ENCODE results near the gene MEAF6.
A peak's percentile ranks its signal among the peaks of the same experiment; 100 is the strongest.

The MEAF6 gene

DNA sequence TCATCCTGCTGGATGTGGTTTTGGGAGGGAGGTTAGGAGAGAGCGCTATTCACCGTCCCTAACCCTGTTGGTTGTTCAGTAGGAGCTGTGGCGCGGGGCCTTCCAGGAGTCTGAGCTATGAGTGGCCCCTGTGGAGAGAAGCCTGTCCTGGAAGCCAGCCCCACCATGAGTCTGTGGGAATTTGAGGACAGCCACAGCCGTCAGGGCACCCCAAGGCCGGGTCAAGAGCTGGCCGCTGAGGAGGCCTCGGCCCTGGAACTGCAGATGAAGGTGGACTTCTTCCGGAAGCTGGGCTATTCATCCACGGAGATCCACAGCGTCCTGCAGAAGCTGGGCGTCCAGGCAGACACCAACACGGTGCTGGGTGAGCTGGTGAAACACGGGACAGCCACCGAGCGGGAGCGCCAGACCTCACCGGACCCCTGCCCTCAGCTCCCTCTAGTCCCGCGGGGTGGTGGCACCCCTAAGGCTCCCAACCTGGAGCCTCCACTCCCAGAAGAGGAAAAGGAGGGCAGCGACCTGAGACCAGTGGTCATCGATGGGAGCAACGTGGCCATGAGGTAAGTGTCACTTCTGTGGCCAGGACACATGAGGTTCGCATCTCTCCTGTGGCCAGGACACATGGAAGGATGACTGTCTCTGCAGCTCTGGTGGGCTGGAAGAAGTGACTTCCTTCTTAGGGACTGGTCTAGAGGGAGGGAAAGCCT is 39.0 kb downstream of the MEAF6 start:
- Mint-ChIP-seq H3K4me1 (ENCODE audit: low read depth) (peaks cover 54% of the 10 kb centered on the region), H3K27me3 (no peaks in the 10 kb centered on the region), H3K27ac (peak overlapping the region; percentile 99), H3K36me3 (ENCODE audit: low read depth) (peaks cover 58% of the 10 kb centered on the region), H3K4me3 (peak overlapping the region; percentile 97), H3K9me3 (no peaks in the 10 kb centered on the region)
- peak; percentile 44 for DNase-seq

- Mint-ChIP-seq H3K4me1 (ENCODE audit: low read depth) (peaks cover 49% of the 10 kb centered on the region), H3K27me3 (no peaks in the 10 kb centered on the region), H3K36me3 (ENCODE audit: low read depth) (peaks cover 51% of the 10 kb centered on the region), H3K4me3 (peak overlapping the region; percentile 97), H3K27ac (peak overlapping the region; percentile 99), H3K9me3 (no peaks in the 10 kb centered on the region)
- DNase-seq: no peak
These were observed 39.7 kb downstream of the MEAF6 start for GRCh38 chr1:37474697-37475379.

- H3K4me3 Mint-ChIP-seq: peak within 1 kb of the TSS; percentile 97
- peaks cover 44% of the 10 kb centered on the region for H3K36me3 Mint-ChIP-seq (ENCODE audit: low read depth)
- peak within 1 kb of the TSS; percentile 99 for H3K27ac Mint-ChIP-seq
- no peaks in the 10 kb centered on the region for H3K9me3 Mint-ChIP-seq
- no peaks in the 10 kb centered on the region for H3K27me3 Mint-ChIP-seq
- H3K4me1 Mint-ChIP-seq (ENCODE audit: low read depth): peaks cover 51% of the 10 kb centered on the region
- peak; percentile 94 for DNase-seq
These were observed 40.4 kb downstream of the MEAF6 start, which contains the start of gene ZC3H12A for GRCh38 chr1:37474046-37474696. Gene ZC3H12A, plus strand, starts transcription at chr1:37474580. Its CDS starts 917 bp downstream, at chr1:37475497.

DNA sequence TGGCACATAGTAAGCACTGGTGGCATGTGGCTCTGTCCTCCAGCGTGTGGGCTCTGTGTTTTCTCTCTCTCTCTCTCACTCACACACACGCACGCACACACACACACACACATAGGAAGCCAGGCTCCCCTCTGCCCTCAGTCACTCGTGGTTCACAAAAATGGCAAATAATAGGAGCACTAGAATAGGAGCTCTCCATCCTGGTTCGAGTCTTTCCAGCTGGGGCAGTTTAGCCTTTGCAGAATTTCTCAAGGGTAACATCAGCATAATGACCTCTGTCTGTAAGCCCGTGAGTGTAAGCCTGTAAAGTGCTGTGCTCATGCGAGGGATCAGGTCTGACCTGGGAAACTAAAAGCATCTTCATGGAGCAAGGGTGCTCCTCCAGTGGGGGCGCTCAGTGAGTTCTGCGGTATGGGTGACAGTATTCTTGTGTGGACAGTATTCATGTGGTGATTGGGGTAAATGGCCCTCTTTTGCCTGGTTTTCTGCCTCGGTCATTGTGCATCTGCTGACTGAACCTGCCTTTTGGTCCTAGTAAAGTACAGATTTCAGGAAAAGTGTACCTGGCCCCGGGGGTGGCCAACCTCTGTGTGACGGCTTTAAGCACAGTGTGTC is 41.0 kb downstream of the MEAF6 start:
- peaks cover 38% of the 10 kb centered on the region for H3K36me3 Mint-ChIP-seq (ENCODE audit: low read depth)
- no peaks in the 10 kb centered on the region for H3K9me3 Mint-ChIP-seq
- H3K27ac Mint-ChIP-seq: peak overlapping the region; percentile 89
- peaks cover 48% of the 10 kb centered on the region for H3K4me1 Mint-ChIP-seq (ENCODE audit: low read depth)
- H3K27me3 Mint-ChIP-seq: no peaks in the 10 kb centered on the region
- H3K4me3 Mint-ChIP-seq: peak overlapping the region; percentile 97
- no peak for DNase-seq

DNA sequence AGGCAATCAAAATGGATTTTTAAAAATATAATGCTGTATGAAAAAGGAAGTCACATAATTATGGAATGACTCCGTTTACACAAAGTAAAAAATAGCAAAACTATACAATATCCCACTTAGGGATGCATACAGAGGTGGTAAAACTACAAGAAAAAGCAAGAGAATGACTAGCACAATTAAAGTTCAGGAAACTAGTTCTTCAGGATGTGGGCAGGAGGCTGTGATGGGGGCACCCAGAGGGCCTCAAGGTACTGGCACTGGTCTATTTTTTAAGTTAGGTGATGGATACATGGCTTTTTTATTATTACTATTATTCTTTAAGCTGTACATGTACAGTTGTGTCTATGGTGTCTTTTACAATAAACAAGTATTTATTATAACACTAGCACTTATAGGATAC is 41.6 kb downstream of the MEAF6 start:
- no peaks in the 10 kb centered on the region for H3K27me3 Mint-ChIP-seq
- H3K4me1 Mint-ChIP-seq (ENCODE audit: low read depth): peaks cover 42% of the 10 kb centered on the region
- H3K36me3 Mint-ChIP-seq (ENCODE audit: low read depth): peaks cover 33% of the 10 kb centered on the region
- peak overlapping the region; percentile 97 for H3K4me3 Mint-ChIP-seq
- no peaks in the 10 kb centered on the region for H3K9me3 Mint-ChIP-seq
- DNase-seq: no peak
- peak overlapping the region; percentile 89 for H3K27ac Mint-ChIP-seq

GRCh38 chr1:37472281-37472680 is 42.3 kb downstream of the MEAF6 start:
- Mint-ChIP-seq H3K4me1 (ENCODE audit: low read depth) (peaks cover 38% of the 10 kb centered on the region), H3K27ac (peak overlapping the region; percentile 89), H3K4me3 (peak overlapping the region; percentile 97), H3K9me3 (no peaks in the 10 kb centered on the region), H3K27me3 (no peaks in the 10 kb centered on the region), H3K36me3 (ENCODE audit: low read depth) (peaks cover 26% of the 10 kb centered on the region)
- DNase-seq: no peak

DNA sequence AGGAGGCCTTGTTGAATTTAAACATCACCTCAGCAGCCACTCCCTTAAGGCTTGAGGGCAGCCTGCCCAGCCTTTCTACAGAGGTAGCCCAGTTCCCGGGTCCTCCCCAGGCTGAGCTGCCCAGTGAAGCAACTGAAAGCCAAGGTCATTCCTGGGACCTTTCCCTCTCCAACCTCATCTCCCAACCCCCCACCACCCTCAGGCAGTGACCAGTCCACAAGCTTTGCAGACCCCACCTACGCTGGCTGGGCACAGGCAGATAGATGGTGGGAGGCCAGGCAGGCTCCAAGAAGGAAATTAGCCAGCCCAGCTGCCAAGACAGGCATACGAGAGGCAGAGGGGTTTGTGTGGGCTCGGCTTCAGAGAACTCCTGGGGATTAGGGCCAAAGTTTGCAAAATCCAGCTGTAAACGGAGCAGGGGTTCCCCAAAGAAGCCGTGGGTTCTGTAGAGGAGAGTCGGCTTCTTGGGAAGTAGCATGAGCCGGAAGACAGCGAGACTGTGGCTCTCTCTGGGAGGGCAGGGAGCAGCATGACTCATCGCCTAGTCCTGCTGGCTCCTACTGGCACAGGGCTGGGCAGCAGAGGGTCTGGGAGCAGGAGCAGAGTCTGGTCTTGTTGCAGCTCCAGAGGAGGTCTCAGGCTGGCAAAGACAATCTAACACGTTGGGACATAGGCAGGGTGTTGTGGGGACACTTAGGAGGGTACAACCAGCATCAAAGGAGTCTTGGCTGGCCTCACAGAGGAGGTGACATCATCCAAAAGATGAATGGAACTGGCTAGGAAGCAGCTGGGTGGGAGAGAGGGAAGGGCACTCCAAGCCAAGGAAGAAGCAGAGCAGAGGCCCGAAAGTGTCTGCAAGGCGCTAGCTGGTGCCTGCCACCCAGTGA is 43.0 kb downstream of the MEAF6 start:
- Mint-ChIP-seq H3K27me3 (no peaks in the 10 kb centered on the region), H3K27ac (peak overlapping the region; percentile 89), H3K9me3 (no peaks in the 10 kb centered on the region), H3K4me1 (ENCODE audit: low read depth) (peaks cover 38% of the 10 kb centered on the region), H3K36me3 (ENCODE audit: low read depth) (peaks cover 20% of the 10 kb centered on the region), H3K4me3 (peak overlapping the region; percentile 97)
- no peak for DNase-seq

DNA sequence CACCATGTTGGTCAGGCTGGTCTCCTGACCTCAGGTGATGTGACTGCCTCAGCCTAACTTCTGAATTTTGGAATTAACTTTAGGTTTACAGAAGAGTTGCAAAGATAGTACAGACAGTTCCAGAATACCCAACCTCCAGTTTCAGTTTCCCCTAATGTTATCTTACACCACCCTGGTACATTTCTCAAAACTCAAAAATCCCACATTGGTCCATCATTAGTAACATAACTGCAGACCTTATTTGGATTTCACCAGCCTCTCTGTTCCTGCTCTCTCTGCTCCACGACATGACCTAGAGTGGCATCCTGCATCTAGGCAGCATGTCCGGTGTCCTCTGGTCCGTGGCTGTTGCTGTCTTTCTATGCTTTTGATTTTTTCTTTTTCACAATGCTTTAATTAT is 45.2 kb downstream of the MEAF6 start:
- Mint-ChIP-seq H3K27ac (peak overlapping the region; percentile 16), H3K36me3 (ENCODE audit: low read depth) (no peaks in the 10 kb centered on the region), H3K4me3 (no peak overlapping the region), H3K9me3 (no peaks in the 10 kb centered on the region), H3K27me3 (no peaks in the 10 kb centered on the region), H3K4me1 (ENCODE audit: low read depth) (peaks cover 38% of the 10 kb centered on the region)
- no peak for DNase-seq

GRCh38 chr1:37468037-37468436 is 46.5 kb downstream of the MEAF6 start:
- DNase-seq: no peak
- Mint-ChIP-seq H3K9me3 (no peaks in the 10 kb centered on the region), H3K27me3 (no peaks in the 10 kb centered on the region), H3K4me3 (no peak overlapping the region), H3K36me3 (ENCODE audit: low read depth) (no peaks in the 10 kb centered on the region), H3K27ac (no peak overlapping the region), H3K4me1 (ENCODE audit: low read depth) (peaks cover 30% of the 10 kb centered on the region)

- Mint-ChIP-seq H3K36me3 (ENCODE audit: low read depth) (peaks cover 3% of the 10 kb centered on the region), H3K4me3 (no peak overlapping the region), H3K9me3 (no peaks in the 10 kb centered on the region), H3K4me1 (ENCODE audit: low read depth) (peaks cover 11% of the 10 kb centered on the region), H3K27me3 (no peaks in the 10 kb centered on the region), H3K27ac (no peak overlapping the region)
- no peak for DNase-seq
These were observed 48.7 kb downstream of the MEAF6 start for GRCh38 chr1:37465593-37466517.

- no peak overlapping the region for H3K27ac Mint-ChIP-seq
These were observed 50.1 kb downstream of the MEAF6 start for GRCh38 chr1:37464443-37464842.

GRCh38 chr1:37461698-37462436 is 52.7 kb downstream of the MEAF6 start:
- Mint-ChIP-seq H3K4me1 (ENCODE audit: low read depth) (peaks cover 2% of the 10 kb centered on the region), H3K27ac (no peak overlapping the region), H3K4me3 (no peak overlapping the region), H3K27me3 (no peaks in the 10 kb centered on the region), H3K36me3 (ENCODE audit: low read depth) (peaks cover 3% of the 10 kb centered on the region), H3K9me3 (no peaks in the 10 kb centered on the region)
- no peak for DNase-seq

More at GRCh38 chr1:37464443-37464842, 50.1 kb downstream of the MEAF6 start:
- H3K9me3 Mint-ChIP-seq: no peaks in the 10 kb centered on the region
- no peak overlapping the region for H3K4me3 Mint-ChIP-seq
- no peaks in the 10 kb centered on the region for H3K27me3 Mint-ChIP-seq
- DNase-seq: no peak
- peaks cover 4% of the 10 kb centered on the region for H3K4me1 Mint-ChIP-seq (ENCODE audit: low read depth)
- peaks cover 3% of the 10 kb centered on the region for H3K36me3 Mint-ChIP-seq (ENCODE audit: low read depth)
